ENCODE results near the gene INTS2. TPM values are rescaled to one million over a fixed set of nuclear protein-coding genes. Genes with fewer than 3 reads are reported as not detected.

INTS2 gene
- total RNA-seq, 3 donors from 2014 or later, result 8.3 to 15.2 (median 11.8) TPM

DNA sequence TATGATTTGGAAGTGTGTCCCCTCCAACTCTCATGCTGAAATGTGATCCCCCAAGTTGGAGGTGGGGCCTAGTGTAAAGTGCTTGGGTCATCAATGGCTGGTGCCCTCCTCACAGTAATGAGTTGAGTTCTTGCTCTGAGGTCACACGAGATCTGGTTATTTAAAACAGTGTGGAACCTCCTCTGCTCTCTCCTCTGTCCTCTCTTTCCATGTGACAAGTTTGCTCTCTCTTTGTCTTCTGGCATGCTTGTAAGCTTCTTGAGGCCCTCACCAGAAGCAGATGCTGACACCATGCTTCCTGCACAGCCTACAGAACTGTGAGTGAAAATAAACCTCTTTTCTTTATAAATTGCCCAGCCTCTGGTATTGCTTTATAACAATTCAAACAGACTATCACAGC, 84.3 kb downstream of the INTS2 start:
- DNase-seq (ENCODE audit: low spot score in 2 of 2), result no peak
- H3K4me3 ChIP-seq, result no peak overlapping the region
- TF ChIP-seq, protein P1, sequence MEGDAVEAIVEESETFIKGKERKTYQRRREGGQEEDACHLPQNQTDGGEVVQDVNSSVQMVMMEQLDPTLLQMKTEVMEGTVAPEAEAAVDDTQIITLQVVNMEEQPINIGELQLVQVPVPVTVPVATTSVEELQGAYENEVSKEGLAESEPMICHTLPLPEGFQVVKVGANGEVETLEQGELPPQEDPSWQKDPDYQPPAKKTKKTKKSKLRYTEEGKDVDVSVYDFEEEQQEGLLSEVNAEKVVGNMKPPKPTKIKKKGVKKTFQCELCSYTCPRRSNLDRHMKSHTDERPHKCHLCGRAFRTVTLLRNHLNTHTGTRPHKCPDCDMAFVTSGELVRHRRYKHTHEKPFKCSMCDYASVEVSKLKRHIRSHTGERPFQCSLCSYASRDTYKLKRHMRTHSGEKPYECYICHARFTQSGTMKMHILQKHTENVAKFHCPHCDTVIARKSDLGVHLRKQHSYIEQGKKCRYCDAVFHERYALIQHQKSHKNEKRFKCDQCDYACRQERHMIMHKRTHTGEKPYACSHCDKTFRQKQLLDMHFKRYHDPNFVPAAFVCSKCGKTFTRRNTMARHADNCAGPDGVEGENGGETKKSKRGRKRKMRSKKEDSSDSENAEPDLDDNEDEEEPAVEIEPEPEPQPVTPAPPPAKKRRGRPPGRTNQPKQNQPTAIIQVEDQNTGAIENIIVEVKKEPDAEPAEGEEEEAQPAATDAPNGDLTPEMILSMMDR (IDR thresholded peaks at IDR 0.05), result no peak
- TF ChIP-seq POLR2AphosphoS5 (IDR thresholded peaks at IDR 0.05), result no peak
- no peak for TF ChIP-seq POLR2A (IDR thresholded peaks at IDR 0.05)
- no peak overlapping the region for H3K27ac ChIP-seq
- H3K4me1 ChIP-seq, result no peaks in the 10 kb centered on the region
- no peaks in the 10 kb centered on the region for H3K9me3 ChIP-seq
- intact Hi-C loops (cut with DNase I; ENCODE audit: low total_unique reads), result no loop called here
- H3K36me3 ChIP-seq, result no peaks in the 10 kb centered on the region
- no peaks in the 10 kb centered on the region for H3K27me3 ChIP-seq

DNA sequence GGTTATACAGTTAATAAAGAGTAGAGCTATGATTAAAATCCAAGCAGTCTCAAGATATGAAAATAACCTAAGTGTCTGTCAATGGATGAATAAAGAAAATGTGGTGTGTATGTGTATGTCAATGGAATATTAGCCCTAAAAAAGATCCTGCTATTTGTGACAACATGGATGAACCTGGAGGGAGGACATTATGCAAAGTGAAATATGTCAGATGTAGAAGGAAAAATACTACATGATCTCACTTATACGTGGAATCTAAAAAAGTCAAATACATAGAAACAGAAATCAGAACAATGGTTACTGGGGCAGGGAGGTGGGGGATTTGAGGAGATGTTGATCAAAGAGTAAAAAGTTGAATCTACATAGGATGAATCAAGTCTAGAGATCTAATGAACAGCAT, 84.9 kb downstream of the INTS2 start:
- Histone ChIP-seq H3K27ac (no peak overlapping the region), H3K36me3 (no peaks in the 10 kb centered on the region), H3K27me3 (no peaks in the 10 kb centered on the region), H3K4me1 (no peaks in the 10 kb centered on the region), H3K4me3 (no peak overlapping the region), H3K9me3 (no peaks in the 10 kb centered on the region)
- TF ChIP-seq POLR2A (IDR thresholded peaks at IDR 0.05), result no peak
- no peak for DNase-seq (ENCODE audit: low spot score in 2 of 2)
- intact Hi-C loops (cut with DNase I; ENCODE audit: low total_unique reads), result no loop called here

DNA sequence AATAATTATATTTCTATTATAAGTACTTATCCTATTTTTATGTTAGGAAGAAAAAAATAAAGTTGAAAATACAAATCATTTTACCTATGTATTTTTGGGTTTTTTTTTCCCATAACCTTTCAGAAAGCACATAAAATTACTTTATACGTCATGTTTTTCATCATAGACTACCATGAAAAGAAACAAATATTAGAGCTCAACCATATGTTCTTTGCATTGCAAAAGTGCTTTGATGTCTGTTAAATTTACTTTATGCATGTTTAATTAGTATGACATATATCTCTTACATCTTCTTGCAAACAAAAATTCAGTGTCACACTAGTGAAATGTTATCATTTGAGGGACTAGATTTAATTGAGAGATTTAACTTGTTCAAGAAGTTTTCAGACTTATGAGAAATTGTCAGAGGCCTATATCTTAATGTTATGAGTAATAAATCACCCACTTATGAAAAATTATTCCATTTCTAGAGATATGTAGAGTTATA, 88.4 kb downstream of the INTS2 start:
- Histone ChIP-seq H3K27ac (no peak overlapping the region), H3K4me3 (no peak overlapping the region), H3K36me3 (no peaks in the 10 kb centered on the region), H3K9me3 (no peaks in the 10 kb centered on the region), H3K27me3 (no peaks in the 10 kb centered on the region), H3K4me1 (no peaks in the 10 kb centered on the region)
- no peak for DNase-seq (ENCODE audit: low spot score in 2 of 2)
- TF ChIP-seq POLR2A (IDR thresholded peaks at IDR 0.05) (no peak), POLR2AphosphoS5 (IDR thresholded peaks at IDR 0.05) (no peak)
- TF ChIP-seq, protein P1 (IDR thresholded peaks at IDR 0.05), result no peak
- intact Hi-C loops (cut with DNase I; ENCODE audit: low total_unique reads), result no loop called here

DNA sequence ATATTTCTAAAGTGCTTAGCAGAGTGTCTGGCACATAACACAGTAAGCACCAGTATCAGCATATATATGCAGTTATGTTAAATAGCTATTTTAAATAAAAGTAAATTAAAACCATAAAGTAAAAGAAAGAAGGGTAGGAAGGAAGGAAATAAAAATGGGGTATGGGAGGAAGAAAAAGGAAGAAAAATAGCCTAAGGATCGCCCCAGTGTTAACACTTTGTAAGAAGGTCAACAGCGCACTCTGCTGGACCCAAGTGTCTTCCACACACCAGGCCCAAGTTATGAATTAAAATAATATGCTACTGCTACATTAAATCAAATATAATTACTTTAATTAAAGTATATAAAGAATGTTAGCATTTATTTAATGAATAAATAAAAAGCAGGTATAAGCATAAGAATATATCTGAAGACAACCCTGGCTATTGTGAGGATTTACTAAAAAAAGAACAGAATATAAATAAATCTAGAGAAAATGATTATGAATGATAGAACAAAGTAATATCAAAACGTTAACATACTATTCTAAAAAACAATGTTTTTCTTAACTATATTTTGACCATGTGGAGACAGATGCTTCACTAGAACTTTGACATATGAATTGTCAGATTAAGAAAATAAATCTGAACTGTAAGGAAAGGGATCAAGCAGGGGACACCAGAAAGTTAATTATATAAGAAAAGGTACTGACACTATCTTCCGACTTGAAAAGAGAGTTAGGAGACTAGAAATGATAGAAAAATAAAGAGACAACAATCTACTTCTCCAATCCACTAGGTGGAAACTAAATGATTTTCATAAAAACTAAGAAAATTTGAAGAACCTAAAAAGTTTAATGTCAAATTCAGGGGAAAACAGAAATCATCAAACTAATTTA, 90.4 kb downstream of the INTS2 start:
- no peaks in the 10 kb centered on the region for H3K27me3 ChIP-seq
- no peaks in the 10 kb centered on the region for H3K36me3 ChIP-seq
- no peak for DNase-seq (ENCODE audit: low spot score in 2 of 2)
- no peaks in the 10 kb centered on the region for H3K4me1 ChIP-seq
- TF ChIP-seq POLR2AphosphoS5 (IDR thresholded peaks at IDR 0.05), result no peak
- TF ChIP-seq, protein P1 (IDR thresholded peaks at IDR 0.05), result peak; percentile 42 to 80 (median 64)
- no peak overlapping the region for H3K4me3 ChIP-seq
- intact Hi-C loops (cut with DNase I; ENCODE audit: low total_unique reads), result no loop called here
- H3K27ac ChIP-seq, result no peak overlapping the region
- H3K9me3 ChIP-seq, result no peaks in the 10 kb centered on the region

DNA sequence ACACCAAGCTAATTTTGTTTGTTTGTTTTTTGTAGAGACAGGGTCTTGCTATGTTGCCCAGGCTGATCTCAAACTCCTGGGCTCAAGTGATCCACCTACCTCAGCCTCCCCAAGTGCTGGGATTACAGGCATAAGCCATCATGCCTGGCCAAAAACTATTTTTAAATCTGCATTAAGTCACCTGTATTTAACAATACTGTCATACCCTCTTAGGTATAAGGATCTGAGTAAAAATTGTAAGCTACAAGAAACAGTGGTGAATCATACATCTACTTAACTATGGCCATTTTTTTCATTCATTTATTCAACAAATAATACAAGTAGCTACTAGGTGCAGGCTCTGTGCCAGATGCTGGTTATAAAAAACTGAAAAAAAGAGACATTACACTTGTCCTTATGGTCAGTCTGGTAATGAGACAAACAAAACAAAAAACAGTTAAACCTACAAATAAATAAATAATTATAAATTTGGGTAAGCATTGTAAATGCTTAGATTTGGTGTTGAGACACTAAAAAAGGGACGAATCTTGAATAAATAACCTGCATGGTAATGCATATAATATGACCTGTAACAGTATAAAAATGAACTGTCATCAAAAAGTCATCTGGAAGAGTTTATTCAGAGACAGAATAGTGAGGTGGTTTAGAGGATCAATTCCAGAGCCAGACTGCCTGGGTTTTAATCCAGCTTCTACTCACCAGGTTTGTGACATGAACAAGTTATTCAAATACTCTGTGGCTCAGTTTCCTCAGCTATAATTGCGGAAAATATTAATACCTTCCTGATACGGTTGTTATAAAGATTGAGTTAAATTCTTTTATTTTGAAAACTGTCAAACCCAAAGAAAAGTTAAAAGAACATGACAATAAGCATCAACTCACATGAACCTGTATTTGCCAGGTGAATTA, 91.3 kb downstream of the INTS2 start:
- Histone ChIP-seq H3K4me3 (no peak overlapping the region), H3K36me3 (no peaks in the 10 kb centered on the region), H3K4me1 (no peaks in the 10 kb centered on the region), H3K9me3 (no peaks in the 10 kb centered on the region), H3K27me3 (no peaks in the 10 kb centered on the region), H3K27ac (no peak overlapping the region)
- DNase-seq (ENCODE audit: low spot score in 2 of 2), result no peak
- TF ChIP-seq, protein P1 (IDR thresholded peaks at IDR 0.05), result no peak
- TF ChIP-seq POLR2AphosphoS5 (IDR thresholded peaks at IDR 0.05) (no peak), POLR2A (IDR thresholded peaks at IDR 0.05) (no peak)
- intact Hi-C loops (cut with DNase I; ENCODE audit: low total_unique reads), result no loop called here

All from breast epithelium (tissue), 4 donors.